Cardiac muscle cell (in vitro differentiated cells and primary cell): Measurements from ENCODE around the gene STK11IP. TPM values are rescaled to one million over a fixed set of nuclear protein-coding genes. Genes with fewer than 3 reads are reported as not detected.

ENCODE experiments used
- DNase-seq, 2 donors: peaks; one replicate each; pipeline versions ENCODE4 v3.0.0 to v3.0.0-alpha.2; 2010 to 2017; ENCODE audit warnings: low read depth in 1 of 2, low spot score in 1 of 2
- H3K27ac ChIP-seq: fragments of 200-600 bp; sonication (generic); 2 replicates; pipeline ENCODE4 v1.5.1; 2016
- H3K27me3 ChIP-seq: fragments of 200-600 bp; sonication (generic); 2 replicates; pipeline ENCODE4 v1.6.0; 2016; ENCODE audit warnings: control low read depth
- H3K36me3 ChIP-seq: fragments of 200-600 bp; sonication (generic); 2 replicates; pipeline ENCODE4 v1.5.1; 2016; ENCODE audit warnings: control low read depth
- H3K4me1 ChIP-seq: fragments of 200-600 bp; sonication (generic); 2 replicates; pipeline ENCODE4 v1.8.1; 2017; ENCODE audit warnings: low read depth, mild to moderate bottlenecking, mixed run types
- H3K4me3 ChIP-seq: fragments of 200-600 bp; sonication (generic); 2 replicates; pipeline ENCODE4 v1.5.1; 2016; ENCODE audit warnings: mild to moderate bottlenecking
- H3K9me3 ChIP-seq: fragments of 200-600 bp; sonication (generic); 2 replicates; pipeline ENCODE4 v1.5.1; 2017; ENCODE audit warnings: low read depth, mild to moderate bottlenecking, control low read depth
- polyA plus RNA-seq: library from polyadenylated mRNA; unstranded; fragments of >200 nt; fragmentation: Nextera tagmentation; extraction: Ambion mirVana; gene quantifications from 2 replicates; pipeline ENCODE4 v1.2.1, GENCODE V29; 2016
- total RNA-seq: library from RNA; depleted of rRNA; stranded (reverse); fragments of >200 nt; gene quantifications from 2 replicates; pipeline ENCODE4 v1.2.3, GENCODE V29; 2016
- TF ChIP-seq, protein P1 (sequence below): IDR thresholded peaks from 2 replicates; pipeline ENCODE4 v1.5.1; 2012; ENCODE audit warnings: low read depth, mild to moderate bottlenecking, low read length

The STK11IP gene
- total and polyA plus RNA-seq, 2 experiments from 2014 or later = 22.4 to 24.4 TPM

DNA sequence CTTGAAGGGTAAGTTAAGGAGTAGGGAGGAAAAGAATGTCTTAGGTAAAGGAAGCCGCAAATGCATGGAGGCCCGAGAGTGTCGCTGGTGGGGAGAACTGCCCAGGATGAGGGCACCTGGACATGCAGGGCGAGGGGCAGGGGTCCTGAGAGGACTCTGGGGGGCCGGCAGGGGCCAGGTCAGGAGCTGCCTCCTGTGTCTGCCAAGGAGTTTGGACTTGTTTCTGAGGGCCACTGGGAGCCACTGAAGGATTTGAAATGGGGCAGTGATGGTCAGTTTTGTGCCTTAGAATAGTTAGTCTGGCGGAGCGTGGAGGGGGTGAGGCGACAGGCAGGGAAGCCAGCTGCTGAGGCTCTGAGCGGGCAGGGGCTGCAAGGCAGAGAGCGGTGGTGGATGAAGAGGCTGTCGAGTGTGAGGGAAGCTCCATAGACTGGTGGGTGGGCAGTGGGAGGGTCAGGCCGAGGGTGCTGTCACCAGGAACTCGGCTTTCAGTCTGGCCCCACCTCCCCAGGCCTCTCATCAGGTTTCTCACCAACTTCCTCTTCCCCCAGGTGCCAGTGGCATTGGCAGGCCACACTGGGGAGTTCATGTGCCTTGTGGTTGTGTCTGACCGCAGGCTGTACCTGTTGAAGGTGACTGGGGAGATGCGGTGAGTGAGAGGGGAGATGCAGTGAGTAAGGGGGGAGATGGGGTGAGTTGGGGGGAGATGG, 15.1 kb downstream of the STK11IP start:
- no peaks in the 10 kb centered on the region for H3K36me3 ChIP-seq
- no peaks in the 10 kb centered on the region for H3K9me3 ChIP-seq
- H3K27me3 ChIP-seq = no peaks in the 10 kb centered on the region
- peak overlapping the region; percentile 13 for H3K27ac ChIP-seq
- peak in 1 of 2 donors; percentile 63 for DNase-seq
- peaks cover 6% of the 10 kb centered on the region for H3K4me1 ChIP-seq
- H3K4me3 ChIP-seq = no peak overlapping the region
- TF ChIP-seq, protein P1, sequence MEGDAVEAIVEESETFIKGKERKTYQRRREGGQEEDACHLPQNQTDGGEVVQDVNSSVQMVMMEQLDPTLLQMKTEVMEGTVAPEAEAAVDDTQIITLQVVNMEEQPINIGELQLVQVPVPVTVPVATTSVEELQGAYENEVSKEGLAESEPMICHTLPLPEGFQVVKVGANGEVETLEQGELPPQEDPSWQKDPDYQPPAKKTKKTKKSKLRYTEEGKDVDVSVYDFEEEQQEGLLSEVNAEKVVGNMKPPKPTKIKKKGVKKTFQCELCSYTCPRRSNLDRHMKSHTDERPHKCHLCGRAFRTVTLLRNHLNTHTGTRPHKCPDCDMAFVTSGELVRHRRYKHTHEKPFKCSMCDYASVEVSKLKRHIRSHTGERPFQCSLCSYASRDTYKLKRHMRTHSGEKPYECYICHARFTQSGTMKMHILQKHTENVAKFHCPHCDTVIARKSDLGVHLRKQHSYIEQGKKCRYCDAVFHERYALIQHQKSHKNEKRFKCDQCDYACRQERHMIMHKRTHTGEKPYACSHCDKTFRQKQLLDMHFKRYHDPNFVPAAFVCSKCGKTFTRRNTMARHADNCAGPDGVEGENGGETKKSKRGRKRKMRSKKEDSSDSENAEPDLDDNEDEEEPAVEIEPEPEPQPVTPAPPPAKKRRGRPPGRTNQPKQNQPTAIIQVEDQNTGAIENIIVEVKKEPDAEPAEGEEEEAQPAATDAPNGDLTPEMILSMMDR = no peak

DNA sequence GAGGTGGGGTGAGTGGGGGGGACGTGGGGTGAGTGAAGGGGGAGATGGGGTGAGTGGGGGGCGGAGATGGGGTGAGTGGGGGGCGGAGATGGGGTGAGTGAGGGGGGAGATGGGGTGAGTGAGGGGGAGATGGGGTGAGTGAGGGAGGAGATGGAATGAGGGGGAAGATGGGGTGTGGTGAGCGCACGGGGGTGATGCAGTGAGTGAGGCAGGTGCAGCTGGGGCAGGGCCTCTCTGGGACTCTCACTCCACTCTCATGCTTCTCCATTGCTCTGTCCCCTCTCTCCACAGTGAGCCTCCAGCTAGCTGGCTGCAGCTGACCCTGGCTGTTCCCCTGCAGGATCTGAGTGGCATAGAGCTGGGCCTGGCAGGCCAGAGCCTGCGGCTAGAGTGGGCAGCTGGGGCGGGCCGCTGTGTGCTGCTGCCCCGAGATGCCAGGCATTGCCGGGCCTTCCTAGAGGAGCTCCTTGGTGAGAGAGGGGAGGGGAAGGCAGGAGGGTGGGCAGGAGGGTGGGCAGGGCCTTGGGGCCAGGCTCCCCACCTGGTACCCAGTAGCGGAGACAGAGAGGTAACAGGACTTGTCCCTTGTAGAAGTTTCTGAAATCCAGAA, 15.9 kb downstream of the STK11IP start:
- Histone ChIP-seq H3K36me3 (no peaks in the 10 kb centered on the region), H3K27me3 (no peaks in the 10 kb centered on the region), H3K4me3 (no peak overlapping the region), H3K27ac (no peak overlapping the region), H3K4me1 (peaks cover 10% of the 10 kb centered on the region), H3K9me3 (no peaks in the 10 kb centered on the region)
- DNase-seq = no peak
- TF ChIP-seq, protein P1 = no peak

DNA sequence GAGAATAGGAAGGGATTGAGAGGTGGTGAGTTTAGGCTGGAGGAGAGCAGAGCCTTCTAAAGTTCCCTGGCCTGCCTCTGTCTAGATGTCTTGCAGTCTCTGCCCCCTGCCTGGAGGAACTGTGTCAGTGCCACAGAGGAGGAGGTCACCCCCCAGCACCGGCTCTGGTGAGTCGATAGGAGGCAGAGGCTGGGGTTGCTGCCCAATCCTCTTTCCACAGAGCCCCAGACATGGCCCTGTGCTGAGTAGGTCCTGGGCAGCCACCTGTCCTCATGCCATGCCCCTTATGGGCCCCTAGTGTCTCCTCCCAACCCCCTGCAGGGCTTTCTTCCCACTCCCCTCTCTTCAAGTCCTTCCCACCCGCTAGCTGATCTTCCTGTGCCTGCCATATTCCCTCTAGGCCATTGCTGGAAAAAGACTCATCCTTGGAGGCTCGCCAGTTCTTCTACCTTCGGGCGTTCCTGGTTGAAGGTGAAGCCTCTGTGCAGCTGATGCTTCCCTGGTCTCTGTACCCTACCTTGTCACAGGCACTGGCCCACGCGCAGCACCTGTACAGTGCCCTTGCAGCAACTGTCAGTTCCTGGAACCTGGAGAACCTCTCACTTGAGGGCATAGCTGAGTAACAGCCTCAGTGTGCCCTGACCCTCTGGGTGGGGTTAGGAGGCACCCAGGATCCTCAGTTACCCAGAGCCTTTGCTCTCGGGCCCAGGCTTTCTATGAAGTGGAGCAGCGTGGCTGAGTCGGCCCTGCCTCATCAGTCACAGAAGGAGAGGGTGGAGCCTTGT, 16.6 kb downstream of the STK11IP start:
- DNase-seq = no peak
- no peak overlapping the region for H3K27ac ChIP-seq
- H3K4me3 ChIP-seq = no peak overlapping the region
- TF ChIP-seq, protein P1 = no peak
- no peaks in the 10 kb centered on the region for H3K36me3 ChIP-seq
- H3K9me3 ChIP-seq = no peaks in the 10 kb centered on the region
- H3K27me3 ChIP-seq = no peaks in the 10 kb centered on the region
- peaks cover 17% of the 10 kb centered on the region for H3K4me1 ChIP-seq

DNA sequence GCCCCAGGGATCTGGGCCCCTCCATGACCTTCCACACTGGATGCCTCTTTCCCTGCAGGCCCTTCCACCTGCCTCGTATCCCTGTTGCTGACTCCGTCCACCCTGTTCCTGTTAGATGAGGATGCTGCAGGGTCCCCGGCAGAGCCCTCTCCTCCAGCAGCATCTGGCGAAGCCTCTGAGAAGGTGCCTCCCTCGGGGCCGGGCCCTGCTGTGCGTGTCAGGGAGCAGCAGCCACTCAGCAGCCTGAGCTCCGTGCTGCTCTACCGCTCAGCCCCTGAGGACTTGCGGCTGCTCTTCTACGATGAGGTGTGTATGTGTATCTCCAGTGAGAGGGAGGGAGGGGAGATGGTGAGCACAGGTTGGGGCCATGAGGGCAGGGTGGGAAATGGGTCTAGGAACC, 17.4 kb downstream of the STK11IP start:
- Histone ChIP-seq H3K27me3 (no peaks in the 10 kb centered on the region), H3K36me3 (no peaks in the 10 kb centered on the region), H3K4me1 (peaks cover 19% of the 10 kb centered on the region), H3K4me3 (no peak overlapping the region), H3K27ac (no peak overlapping the region), H3K9me3 (no peaks in the 10 kb centered on the region)
- TF ChIP-seq, protein P1 = no peak
- DNase-seq = no peak

DNA sequence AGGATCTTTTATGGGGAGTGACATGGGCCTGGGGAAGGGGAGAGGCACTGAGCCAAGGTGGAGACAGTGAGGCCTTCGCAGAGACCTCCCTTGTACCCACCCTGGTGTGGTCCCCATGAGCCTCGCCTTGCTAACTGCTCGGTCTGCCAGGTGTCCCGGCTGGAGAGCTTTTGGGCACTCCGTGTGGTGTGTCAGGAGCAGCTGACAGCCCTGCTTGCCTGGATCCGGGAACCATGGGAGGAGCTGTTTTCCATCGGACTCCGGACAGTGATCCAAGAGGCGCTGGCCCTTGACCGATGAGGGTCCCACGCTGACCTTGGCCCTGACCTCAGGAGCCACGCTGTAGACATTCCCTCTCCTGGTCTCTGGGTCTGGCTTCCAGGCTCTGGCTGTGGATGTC, 18.2 kb downstream of the STK11IP start:
- Histone ChIP-seq H3K27me3 (no peaks in the 10 kb centered on the region), H3K4me1 (peaks cover 19% of the 10 kb centered on the region), H3K27ac (no peak overlapping the region), H3K4me3 (no peak overlapping the region), H3K36me3 (no peaks in the 10 kb centered on the region), H3K9me3 (no peaks in the 10 kb centered on the region)
- TF ChIP-seq, protein P1 = no peak
- DNase-seq = no peak
